EH (cell line): ENCODE results near the gene ARMC6.

ENCODE experiments used
- DNase-seq: peaks from one replicate; pipeline ENCODE4 v3.0.0-alpha.2; 2015; ENCODE audit warnings: low read depth

Gene ARMC6

DNA sequence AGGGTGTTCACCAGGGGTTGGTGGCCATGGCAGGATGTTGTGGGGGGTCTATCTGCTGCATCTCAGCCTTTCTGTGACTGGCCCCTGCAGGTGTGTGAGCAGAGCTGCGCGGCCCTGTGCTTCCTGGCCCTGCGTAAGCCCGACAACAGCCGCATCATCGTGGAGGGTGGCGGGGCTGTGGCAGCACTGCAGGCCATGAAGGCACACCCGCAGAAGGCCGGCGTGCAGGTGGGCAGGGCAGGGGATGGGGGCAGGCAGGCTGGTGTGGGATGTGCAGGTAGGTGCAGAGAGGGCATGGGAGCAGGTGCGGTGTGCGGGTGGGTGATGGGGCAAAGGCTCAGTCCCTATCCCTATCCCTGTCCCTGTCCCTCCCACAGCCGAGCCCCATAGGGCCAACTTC is 22.3 kb downstream of the ARMC6 start:
- no peak for DNase-seq

DNA sequence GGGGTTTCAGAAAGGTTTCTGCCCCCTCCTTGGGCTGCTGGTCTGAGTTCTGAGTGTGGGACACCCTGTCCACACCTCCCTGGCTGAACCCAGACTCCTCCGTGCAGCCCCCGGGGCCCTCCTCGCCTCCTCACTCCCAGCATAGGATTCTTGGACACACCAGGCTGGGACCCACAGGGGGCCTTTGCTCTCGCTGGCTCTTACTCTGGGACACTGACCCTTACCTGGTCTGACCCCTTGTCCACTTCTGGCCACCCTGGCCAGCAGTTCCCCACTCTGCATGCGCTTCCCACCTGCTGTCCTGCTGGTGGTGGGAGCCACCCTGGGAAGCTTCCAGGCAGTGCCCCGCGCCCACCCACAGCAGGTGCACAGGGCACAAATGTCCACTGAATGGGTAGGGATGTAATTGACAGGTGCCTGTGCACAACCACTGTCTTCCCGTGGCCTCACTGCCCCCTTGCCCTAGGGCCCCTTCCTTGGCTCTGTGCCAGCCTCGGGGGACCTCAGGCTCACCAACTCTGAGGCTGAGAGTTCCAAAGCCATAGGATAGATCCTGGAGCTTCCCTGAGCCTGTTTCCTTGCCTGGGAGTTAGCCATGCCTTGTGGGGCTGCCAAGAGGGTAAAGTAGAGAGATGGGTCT is 23.4 kb downstream of the ARMC6 start:
- DNase-seq: no peak

DNA sequence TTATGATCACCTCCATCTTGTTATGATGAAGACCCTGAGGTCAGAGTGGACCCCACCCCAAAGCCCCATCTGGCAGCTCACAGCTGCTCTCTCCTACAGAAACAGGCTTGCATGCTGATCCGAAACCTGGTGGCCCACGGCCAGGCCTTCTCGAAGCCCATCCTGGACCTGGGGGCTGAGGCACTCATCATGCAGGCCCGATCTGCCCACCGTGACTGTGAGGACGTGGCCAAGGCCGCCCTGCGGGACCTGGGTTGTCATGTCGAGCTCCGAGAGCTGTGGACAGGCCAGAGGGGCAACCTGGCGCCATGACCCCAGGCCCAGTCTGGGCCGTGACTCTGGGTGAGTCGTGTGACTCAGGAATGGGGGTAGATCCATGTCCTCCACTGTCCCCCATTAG is 23.9 kb downstream of the ARMC6 start:
- no peak for DNase-seq

DNA sequence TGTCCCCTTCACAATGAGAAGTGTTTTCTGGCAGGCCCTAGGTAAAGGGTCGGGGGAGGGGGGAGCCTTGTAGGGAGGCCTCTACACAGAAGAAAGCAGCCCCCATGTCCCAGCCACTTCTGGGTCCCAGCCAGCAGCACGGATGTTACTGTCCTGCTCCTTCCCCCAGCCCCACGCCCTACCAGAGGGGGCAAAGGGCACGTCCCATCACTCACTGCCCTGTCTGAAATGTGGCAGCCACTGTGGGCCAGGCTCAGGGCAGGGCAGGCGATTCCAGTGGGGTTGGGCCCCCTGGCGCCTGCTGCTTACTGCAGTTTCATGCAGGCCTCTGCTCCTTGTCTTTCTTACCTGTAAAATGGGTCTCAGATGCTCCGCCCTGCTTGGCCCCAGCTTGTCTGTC is 24.3 kb downstream of the ARMC6 start:
- DNase-seq: no peak

DNA sequence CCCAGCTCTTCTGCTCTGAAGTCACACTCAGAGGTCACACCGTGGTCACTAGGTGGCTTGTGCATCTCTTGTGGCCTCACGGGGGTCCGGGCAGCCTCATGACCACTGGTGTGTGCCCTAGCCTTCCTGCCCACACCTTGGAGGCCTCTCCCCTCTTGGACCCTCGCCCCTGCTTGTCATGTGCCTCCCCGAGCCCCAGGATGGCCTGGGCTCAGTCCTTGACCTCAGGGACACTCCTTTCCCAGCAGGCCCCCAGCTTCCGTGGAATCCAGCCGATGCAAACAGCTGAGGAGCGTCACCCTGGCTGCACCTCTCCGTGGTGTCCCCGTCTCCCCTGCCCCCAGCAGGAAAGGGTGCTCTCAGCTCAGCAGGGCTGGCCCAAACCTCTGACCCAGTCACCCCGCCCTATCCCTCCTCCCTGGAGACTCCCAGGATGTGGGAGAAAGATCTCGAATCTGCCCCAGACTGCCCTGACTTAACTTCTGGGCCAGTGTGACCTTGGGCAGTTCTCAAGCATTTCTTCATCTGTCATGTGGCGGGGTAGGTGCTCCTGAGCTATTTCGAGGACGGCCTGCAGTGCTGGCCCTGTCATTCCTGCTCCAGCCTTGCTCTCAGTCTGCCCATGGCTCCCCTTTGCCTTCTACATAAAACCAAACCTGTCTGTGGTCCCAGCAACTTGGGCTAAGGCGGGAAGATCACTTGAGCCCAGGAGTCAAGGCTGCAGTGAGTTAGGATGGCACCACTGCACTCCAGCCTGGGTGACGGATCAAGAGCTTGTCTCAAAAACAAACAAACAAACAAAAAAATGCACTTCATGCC is 25.8 kb downstream of the ARMC6 start:
- no peak for DNase-seq

DNA sequence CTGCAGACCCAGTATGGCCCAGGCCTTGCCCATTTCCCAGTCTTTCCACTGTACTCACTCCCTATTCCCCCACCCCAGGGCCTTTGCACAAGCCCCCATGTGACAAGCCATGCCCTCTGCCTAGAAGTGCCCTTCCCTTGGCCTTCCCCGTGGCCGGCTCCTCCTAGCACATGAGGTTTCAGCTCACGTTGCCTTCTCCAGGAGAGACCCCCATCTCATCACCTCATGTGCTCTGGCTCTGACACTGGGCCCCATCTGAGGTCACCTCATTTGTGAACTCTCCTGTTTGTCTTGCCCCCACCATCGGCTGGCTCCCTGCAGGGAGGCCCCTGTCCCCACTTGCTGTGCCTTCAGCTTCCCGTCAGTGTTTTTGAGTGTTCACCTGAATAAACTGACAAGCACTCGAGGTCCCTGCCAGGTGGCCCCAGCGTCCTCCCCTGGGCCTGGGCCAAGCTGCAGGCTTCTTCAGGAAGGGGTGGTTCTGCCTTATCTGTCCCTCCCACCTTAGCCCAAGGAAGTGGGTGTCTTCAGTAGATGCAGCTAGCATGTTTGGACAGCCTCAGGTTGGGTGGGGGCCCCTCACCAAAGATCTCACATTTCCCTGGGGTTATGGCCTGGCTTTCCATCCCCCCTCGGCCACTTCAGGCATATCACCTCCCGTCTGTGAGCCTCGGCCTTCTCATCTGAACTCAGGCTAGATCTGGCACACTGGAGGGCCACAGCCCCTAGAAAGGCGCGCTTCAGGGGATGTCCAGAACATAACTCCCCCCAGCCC is 26.6 kb downstream of the ARMC6 start:
- no peak for DNase-seq

DNA sequence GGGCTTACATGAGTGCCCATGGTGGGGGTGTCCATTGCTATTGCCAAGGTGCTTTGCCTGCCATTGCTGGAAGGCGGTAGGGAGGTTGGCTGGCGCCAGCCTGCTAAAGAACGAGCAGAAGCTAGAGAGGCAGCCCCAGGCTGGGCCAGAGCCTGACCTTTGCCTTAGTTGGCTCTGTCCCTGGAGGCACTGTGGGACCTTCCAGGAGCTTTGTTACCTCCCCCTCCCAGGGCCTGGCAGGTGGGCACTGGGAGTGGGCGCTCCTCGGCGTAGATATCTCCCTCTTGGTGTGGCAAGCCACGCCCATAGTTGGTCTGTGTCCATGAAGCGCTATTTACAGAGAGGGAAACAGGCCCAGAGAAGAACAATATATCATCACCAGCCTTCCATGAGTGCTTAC is 28.1 kb downstream of the ARMC6 start:
- DNase-seq: no peak

DNA sequence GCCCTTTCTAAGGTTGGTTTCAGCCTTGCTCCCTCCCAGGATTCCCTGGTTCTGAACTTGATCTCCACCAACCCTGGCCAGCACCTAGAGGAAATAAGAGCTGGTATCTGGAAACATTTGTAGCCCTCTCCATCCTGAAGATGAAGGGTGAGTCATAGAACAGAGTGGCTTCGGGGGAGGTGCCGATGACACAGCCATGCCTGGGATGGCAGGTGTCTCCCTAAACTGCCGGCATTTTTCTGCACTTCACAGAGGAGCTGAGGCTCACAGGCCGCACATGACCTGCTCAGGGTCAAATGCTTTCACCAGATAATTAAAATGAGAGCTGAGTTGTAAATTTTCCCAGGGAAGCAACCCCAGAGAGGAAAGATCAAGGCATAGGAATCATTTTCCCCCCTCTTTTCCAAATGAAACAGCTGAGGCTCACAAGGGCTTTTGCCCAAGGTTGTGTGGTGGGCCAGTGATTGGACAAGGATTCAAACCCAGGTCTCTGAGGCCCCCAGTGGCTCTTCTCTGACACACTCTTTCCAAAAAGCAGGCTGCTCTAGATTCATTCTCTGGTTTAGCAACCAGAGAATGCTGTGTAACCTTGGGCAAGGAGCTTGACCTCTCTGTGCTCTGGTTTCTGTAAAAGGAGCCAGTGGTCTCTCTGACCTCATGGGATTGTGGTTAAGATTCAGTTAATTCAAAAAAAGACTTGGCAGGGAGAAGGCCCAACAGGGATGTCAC is 29.2 kb downstream of the ARMC6 start:
- peak; percentile 55 for DNase-seq

DNA sequence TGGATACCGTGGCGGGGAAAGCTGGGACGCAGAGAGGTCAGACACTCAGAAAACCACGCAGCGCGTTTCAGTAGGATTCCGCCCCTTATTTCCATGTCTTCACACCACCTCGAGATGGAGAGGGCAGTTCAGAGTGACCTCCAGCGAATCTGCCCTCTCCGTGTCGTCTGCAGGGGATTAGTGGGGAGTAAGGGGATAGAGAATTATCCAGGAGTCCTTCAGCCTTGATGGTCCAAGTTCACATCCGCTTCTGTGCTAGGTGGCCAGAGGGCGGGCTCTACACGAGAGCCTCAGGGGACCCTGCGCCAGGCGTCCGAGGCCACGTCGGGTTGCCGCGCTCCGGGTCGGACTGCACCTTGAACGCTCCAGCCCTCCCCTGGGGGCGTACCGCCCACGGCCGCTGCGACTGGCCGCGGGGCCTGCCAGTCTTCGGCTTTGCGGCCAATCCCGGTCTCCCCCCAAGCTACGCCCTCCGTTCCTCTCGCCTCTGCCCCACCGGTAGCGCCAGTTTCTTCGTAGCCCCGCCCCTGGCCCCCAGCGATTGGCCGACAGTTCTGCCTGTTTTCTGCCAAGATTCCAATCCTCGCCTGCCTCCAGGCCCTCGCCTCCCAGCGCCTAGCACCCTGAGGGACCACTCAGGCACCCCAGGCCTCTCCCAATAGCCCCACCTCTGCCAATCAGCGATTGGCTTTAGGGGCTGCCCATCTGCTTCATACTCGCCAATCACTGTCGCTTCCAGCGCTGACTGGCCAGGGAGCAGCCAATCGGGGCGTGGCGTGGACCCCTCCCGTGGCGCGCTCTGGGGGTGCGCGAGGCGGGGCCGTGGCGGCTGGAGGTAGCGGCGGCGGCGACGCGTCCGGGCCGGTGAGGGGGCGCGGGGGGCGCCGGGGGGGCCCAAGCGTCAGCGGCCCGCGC is 30.0 kb downstream of the ARMC6 start, which contains the start of gene SLC25A42:
TSS of gene SLC25A42 (plus strand) at position 812 of the 915 bp plus-strand sequence. CDS start 32,131 bp downstream, outside the sequence.
- DNase-seq: peak; percentile 100

DNA sequence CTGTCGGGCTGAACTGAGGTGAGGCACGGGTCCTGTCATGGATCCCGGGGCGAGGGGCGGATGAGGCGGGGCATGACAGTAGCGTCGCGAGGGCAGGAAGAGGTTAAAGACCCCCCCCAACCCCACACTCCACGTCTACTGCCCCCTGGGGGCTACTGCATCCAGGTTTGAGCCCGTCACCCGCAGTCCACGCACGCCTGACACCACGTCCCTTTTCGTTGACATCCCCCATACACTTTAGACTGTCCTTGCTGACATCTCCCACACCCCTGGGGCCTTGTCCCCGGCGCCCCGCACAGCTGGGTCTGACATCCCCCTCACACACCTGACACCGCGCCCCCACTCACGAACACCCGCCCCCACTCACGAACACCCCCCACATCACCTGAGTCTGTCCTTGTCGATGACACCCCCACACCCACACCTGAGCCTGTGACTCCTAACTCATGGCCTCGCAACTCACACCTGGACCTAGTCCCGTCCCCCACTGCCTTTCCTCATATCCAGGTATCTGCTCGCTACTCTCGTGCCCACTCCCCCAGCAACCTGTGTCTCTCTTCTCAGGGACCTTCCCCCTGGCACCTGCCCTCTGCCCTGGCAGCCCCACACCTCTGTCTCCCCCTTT is 30.8 kb downstream of the ARMC6 start:
- DNase-seq: no peak

DNA sequence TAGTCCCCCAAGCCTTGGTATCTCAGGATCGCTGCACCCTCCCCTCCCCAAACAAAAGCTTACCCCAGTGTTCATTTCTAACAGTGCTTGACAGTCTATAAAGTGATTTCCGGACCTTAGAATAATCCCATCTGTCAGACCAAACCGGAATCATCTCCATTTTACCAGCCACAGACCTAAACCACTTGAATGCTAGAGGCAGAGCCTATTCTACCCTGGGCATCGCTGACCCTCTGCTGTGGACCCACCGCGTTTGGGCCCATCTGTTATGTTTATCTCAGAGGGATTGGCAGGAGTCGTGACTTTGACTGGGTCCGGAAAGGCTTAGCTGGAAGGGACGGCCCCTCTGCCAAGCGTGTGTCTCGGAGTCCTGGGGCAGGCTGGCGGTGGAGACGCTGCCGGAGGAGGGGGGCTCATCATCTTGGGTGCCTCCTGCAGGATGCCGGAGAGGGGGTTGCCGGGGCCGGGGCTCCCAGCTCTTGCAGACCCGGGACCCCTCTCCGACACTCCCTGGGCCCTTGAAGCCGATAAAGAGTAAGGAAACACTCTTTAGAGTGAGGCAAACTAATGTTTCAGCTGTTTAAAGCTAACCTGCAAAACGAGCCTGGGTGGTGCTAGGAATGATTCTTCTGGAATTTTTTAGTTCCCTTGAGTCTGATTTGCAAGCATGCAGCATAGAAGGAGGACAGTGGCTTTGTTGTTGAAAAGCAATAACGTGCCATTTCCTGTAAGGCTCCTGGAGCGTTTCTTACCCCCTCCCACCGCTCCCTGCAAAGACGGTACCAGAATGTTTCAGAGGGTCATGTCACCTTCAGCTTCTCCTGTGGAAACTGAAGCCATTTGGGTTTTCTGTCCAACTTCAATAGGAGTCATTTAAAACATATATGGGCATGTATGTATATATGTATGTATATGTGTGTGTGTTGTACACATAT is 31.7 kb downstream of the ARMC6 start:
- DNase-seq: peak; percentile 14

DNA sequence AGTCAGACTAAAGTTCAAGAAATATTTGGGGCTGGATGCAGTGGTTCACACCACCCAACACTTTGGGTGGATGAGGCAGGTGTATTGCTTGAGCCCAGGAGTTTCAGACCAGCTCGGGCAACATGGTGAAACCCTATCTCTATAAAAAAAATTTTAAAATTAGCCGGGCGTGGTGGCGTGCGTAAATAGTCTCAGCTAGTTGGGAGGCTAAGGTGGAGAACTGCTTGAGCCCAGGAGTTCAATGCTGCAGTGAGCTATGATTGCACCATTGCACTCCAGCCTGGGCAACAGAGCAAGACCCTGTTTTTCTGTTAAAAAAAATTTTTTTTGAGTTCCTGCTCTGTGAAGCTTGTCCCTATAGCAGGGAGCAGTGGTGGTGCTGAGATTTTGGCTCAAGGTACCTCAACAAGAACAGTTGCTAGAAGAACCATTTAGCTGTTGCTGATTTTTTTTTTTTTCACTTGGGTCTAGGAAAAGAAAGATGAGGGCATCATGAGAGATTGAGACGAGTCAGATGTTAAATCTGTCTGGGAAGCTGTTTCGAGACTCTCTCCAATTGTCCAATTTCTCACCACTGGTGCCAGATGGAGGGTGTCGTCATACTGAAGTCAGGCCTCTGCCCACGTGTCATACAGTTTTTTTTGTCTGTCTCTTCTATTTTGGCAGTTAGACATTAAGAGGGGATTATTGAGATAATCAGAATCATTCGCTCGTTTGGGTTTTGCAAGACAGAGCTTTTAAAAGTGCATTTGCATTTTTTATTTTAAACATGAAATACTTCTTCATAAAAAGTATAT is 34.1 kb downstream of the ARMC6 start:
- no peak for DNase-seq

DNA sequence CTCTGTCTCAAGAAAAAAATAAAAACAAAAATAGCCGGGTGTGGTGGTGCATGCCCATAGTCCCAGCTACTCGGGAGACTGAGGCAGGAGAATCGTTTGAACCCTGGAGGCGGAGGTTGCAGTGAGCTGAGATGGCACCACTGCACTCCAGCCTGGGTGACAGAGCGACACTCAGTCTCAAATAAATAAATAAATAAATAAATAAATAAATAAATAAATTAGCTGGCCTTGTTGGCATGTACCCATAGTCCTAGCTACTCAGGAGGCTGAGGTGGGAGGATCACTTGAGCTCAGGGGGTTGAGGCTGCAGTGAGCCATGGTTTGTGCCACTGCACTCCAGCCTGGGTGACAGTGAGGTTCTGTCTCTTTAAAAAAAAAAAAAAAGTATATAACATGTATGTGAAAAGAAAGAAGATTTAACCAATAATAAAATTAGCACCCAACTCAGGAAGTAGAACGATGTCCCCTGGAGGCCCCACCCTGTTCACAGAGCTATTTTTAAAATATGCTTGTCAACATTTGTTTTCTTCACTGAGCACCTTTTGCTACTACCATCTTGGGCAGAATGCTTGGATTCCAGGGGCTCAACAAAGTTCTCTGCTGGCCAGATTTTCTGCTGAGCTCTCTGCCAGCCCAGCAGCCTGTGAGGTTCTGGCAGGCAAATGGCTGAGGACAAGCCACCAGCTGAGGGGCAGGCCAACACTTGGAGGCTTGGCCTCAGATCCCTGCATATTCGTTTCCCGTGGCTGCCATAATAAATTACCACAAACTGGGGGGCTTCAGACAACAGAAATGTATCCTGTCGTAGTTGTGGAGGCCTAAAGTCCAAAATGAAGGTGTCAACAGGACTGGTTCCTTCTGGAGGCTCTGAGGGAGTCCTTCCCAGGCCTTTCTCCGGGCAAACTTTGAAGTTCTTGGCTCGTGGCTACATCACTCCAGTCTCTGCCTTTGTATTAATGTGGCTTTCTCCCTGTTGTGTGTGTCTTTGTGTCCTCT is 35.6 kb downstream of the ARMC6 start:
- no peak for DNase-seq

DNA sequence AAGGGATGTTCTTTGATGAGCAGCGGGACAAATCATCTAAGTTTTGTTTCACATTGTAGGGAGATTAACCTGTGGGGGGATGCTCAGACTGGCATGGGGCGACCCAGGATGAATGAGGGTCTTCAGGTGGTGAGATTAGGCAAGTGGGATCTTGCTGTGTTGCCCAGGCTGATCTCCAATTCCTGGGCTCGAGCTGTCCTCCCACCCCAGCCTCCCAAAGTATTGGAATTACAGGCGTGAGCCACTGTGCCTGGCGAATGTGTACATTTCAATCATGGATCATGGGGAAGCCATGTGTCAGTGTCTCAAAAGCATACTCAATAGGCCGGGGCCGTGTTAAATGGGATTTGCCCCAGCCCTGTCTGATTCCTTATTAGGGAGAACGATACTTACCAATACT is 38.5 kb downstream of the ARMC6 start:
- no peak for DNase-seq

DNA sequence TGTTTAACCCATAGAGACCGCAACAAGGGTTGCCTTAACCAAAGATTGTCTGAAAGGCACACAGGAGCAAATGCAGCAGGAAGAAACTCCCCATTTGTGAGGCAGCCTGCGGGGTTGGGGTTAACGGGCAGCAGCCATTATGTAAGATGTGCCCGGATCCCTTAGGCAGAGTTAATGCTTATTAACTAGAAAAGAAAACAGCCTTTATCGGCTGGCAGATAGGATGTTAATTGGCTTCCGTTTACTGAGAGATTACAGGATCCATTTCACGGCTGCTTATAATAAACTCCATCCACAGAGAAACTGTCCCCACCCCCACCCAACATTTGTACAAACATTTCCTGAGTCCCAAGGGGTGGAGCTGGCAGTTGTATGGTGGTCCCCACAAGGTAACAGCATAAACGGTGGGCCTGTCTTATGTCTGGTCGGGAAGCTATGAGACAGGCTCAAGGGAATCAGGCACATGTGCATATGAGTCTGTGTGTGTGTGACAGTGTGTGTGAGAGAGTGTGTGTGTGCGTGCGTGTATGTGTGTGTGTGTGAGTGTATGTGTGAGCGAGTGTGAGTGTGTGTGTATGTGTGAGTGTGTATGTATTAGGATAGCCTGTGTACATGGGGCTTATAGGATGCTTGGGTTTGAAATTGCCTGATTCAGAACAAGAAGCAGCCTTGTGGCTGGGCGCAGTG is 40.9 kb downstream of the ARMC6 start:
- DNase-seq: no peak

DNA sequence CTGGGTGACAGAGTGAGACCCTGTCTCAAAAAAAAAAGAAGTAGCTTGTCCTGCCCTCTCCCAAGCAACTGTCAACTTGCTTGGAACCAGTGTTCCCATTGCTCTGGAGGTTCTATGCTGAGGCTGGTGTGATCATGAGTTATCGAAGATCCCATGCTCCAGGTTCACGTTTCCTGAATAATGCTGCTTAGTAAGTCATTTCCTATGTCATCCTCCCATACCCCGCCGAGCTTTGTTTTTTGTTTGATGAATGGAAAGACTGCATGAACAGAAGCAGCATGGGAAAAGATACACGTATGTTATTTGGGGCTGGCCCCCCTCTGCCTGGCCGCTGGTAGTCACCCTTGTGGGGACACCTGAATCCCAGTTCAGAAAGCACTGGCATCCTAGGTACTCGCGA is 41.7 kb downstream of the ARMC6 start:
- DNase-seq: no peak

DNA sequence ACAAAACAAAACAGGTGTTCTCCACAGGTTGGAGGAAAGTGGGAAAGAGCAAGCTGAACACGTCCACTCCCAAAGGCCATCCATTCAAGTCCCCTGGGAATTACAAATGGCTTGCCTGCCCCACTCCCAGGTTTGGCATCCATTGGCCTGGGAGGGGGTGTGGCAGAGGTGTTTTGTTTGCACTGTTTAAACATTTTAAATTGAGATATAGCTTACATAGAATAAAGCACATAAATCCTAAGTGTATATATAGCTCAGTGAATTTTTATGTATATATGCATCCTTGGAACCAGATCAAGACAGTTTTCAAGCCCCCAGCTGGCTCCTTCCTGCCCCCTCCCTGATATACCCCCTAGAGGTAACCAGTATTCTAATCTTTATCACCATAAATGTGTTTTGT is 43.1 kb downstream of the ARMC6 start:
- no peak for DNase-seq
